NCI-H1417 (cell line): ENCODE measurements around the gene DCAF4.

Experiments
- DNase-seq, 3 experiments: peaks; one replicate each; lab custom pipeline; 2025; lab: John Stamatoyannopoulos, UW

The DCAF4 gene

GRCh38 chr14:72894623-72895378 lies 31.5 kb upstream of the DCAF4 start:
- no peak for DNase-seq

GRCh38 chr14:72898448-72898847 lies 27.8 kb upstream of the DCAF4 start:
- DNase-seq = no peak

GRCh38 chr14:72901361-72901760 lies 24.9 kb upstream of the DCAF4 start:
- no peak for DNase-seq

- no peak for DNase-seq
Measured at GRCh38 chr14:72902801-72903530, 23.3 kb upstream of the DCAF4 start.

- no peak for DNase-seq
Measured at GRCh38 chr14:72903716-72904115, 22.5 kb upstream of the DCAF4 start.

- no peak for DNase-seq
Measured at GRCh38 chr14:72904218-72904617, 22.0 kb upstream of the DCAF4 start.

- peak; percentile 50 to 80 (median 74) for DNase-seq
Measured at GRCh38 chr14:72904840-72905561, 21.3 kb upstream of the DCAF4 start.

- no peak for DNase-seq
Measured at GRCh38 chr14:72906316-72906715, 19.9 kb upstream of the DCAF4 start.

- no peak for DNase-seq
Measured at GRCh38 chr14:72906879-72907278, 19.4 kb upstream of the DCAF4 start.

- DNase-seq = peak in 2 of 3 experiments; percentile 43 to 68
Measured at GRCh38 chr14:72907886-72908285, 18.4 kb upstream of the DCAF4 start.

GRCh38 chr14:72909163-72909562 lies 17.1 kb upstream of the DCAF4 start:
- DNase-seq = no peak

GRCh38 chr14:72913809-72914208 lies 12.5 kb upstream of the DCAF4 start:
- DNase-seq = no peak

GRCh38 chr14:72916174-72916573 lies 10.1 kb upstream of the DCAF4 start:
- DNase-seq = no peak

- DNase-seq = no peak
Measured at GRCh38 chr14:72917094-72917802, 9.0 kb upstream of the DCAF4 start.

- no peak for DNase-seq
Measured at GRCh38 chr14:72920008-72920407, 6.3 kb upstream of the DCAF4 start.

- DNase-seq = no peak
Measured at GRCh38 chr14:72921396-72921795, 4.9 kb upstream of the DCAF4 start.

- peak in 2 of 3 experiments; percentile 21 to 34 for DNase-seq
Measured at GRCh38 chr14:72924337-72924736, 1.9 kb upstream of the DCAF4 start.

- no peak for DNase-seq
Measured at GRCh38 chr14:72925171-72925759, 999 bp upstream of the DCAF4 start.

GRCh38 chr14:72925815-72926291 lies 411 bp upstream of the DCAF4 start:
- no peak for DNase-seq

- no peak for DNase-seq
Measured at GRCh38 chr14:72928872-72929271, 2.6 kb downstream of the DCAF4 start.

GRCh38 chr14:72929316-72930080 lies 3.2 kb downstream of the DCAF4 start:
- DNase-seq = no peak
